HepG2 (cell line): Measurements from ENCODE around the gene IL6R. TPM values are rescaled to one million over a fixed set of nuclear protein-coding genes. Genes with fewer than 3 reads are reported as not detected.
A peak's percentile ranks its signal among the peaks of the same experiment; 100 is the strongest.

Experiments
- BRD4 ChIP-seq: sonication (generic); formaldehyde crosslinking; IDR thresholded peaks from 2 replicates; pipeline ENCODE4 v1.4.0; 2020; ENCODE audit warnings: missing genetic modification reagents
- FOXA3 ChIP-seq: IDR thresholded peaks from 2 replicates; pipeline ENCODE4 v1.6.1; 2016; ENCODE audit warnings: missing genetic modification reagents, missing compliant biosample characterization
- HMG20B ChIP-seq: conservative IDR thresholded peaks from 2 replicates; pipeline ENCODE4 v1.6.1; 2016; ENCODE audit warnings: missing genetic modification reagents, missing compliant biosample characterization
- HNRNPUL1 ChIP-seq: fragments of 200-400 bp; formaldehyde crosslinking; IDR thresholded peaks from 2 replicates; pipeline ENCODE4 v1.6.1; 2017; ENCODE audit warnings: low read depth, mild to moderate bottlenecking, low read length, moderate library complexity
- KDM2A ChIP-seq: sonication (generic); formaldehyde crosslinking; IDR thresholded peaks from 2 replicates; pipeline ENCODE4 v1.4.0; 2020; ENCODE audit warnings: low read depth, missing genetic modification reagents, borderline replicate concordance
- SP5 ChIP-seq: IDR thresholded peaks from 2 replicates; pipeline ENCODE4 v1.6.1; 2016; ENCODE audit warnings: low read depth, borderline replicate concordance
- ZNF232 ChIP-seq: sonication (generic); formaldehyde crosslinking; IDR thresholded peaks from 2 replicates; pipeline ENCODE4 v1.4.0; 2020; ENCODE audit warnings: missing genetic modification reagents, borderline replicate concordance
- ZNF547 ChIP-seq: sonication (generic); formaldehyde crosslinking; IDR thresholded peaks from 2 replicates; pipeline ENCODE4 v1.5.1; 2020; ENCODE audit warnings: mild to moderate bottlenecking, missing genetic modification reagents
- ZNF572 ChIP-seq: sonication (generic); formaldehyde crosslinking; IDR thresholded peaks from 2 replicates; pipeline ENCODE4 v1.5.1; 2020; ENCODE audit warnings: mild to moderate bottlenecking, missing genetic modification reagents
- ZNF577 ChIP-seq: sonication (generic); formaldehyde crosslinking; IDR thresholded peaks from 2 replicates; pipeline ENCODE4 v1.4.0; 2020; ENCODE audit warnings: mild to moderate bottlenecking, low read depth, missing genetic modification reagents, borderline replicate concordance
- ZNF660 ChIP-seq: sonication (generic); formaldehyde crosslinking; IDR thresholded peaks from 2 replicates; pipeline ENCODE4 v1.5.1; 2020; ENCODE audit warnings: mild to moderate bottlenecking, low read depth, missing genetic modification reagents, borderline replicate concordance
- polyA plus RNA-seq, 8 experiments: library from polyadenylated mRNA; depleted of rRNA in 3 of 8; stranded (reverse) in 7 of 8; unstranded in 1 of 8; fragments of >200 nt; fragmentation: Illumina TruSeq in 4 of 8; extraction: Trizol in 4 of 8; gene quantifications; 2 replicates each; pipeline versions ENCODE4 v1.2.1 to v1.2.3, GENCODE V29; 2011 to 2016; ENCODE audit warnings: low read depth in 4 of 8, missing spikeins in 1 of 8, mixed read lengths in 1 of 8; ENCODE audit not compliant: insufficient read depth in 1 of 8
- total RNA-seq, 5 experiments: library from RNA; depleted of rRNA; stranded (reverse); fragments of >200 nt; fragmentation: Illumina TruSeq; extraction: Trizol; gene quantifications; 2 replicates each; pipeline ENCODE4 v1.2.3, GENCODE V29; 2016; ENCODE audit warnings: low read depth in 1 of 5
- TF ChIP-seq, protein P1 (sequence below): sonication (generic); formaldehyde crosslinking; IDR thresholded peaks from 2 replicates; pipeline ENCODE4 v1.4.0; 2020; ENCODE audit warnings: mild to moderate bottlenecking, missing genetic modification reagents
- TF ChIP-seq, protein P2 (sequence below), 2 experiments: fragments of 450-650 bp in 1 of 2; sonication (generic) in 1 of 2; formaldehyde crosslinking in 1 of 2; IDR thresholded peaks; 2 replicates each; pipeline versions ENCODE4 v1.6.1 to v1.8.0; 2016 to 2022; ENCODE audit warnings: antibody characterized with exemption in 1 of 2, mild to moderate bottlenecking in 1 of 2, missing genetic modification reagents in 1 of 2
- TF ChIP-seq, protein P3 (sequence below): sonication (generic); formaldehyde crosslinking; IDR thresholded peaks from 2 replicates; pipeline ENCODE4 v1.5.0; 2020; ENCODE audit warnings: mild to moderate bottlenecking, missing genetic modification reagents, borderline replicate concordance

IL6R gene
- total and polyA plus RNA-seq, 2 of the 13 experiments (the other 11 are each of a cell fraction or from before 2014, with no cell fraction given): 5.0 to 24.5 TPM

DNA sequence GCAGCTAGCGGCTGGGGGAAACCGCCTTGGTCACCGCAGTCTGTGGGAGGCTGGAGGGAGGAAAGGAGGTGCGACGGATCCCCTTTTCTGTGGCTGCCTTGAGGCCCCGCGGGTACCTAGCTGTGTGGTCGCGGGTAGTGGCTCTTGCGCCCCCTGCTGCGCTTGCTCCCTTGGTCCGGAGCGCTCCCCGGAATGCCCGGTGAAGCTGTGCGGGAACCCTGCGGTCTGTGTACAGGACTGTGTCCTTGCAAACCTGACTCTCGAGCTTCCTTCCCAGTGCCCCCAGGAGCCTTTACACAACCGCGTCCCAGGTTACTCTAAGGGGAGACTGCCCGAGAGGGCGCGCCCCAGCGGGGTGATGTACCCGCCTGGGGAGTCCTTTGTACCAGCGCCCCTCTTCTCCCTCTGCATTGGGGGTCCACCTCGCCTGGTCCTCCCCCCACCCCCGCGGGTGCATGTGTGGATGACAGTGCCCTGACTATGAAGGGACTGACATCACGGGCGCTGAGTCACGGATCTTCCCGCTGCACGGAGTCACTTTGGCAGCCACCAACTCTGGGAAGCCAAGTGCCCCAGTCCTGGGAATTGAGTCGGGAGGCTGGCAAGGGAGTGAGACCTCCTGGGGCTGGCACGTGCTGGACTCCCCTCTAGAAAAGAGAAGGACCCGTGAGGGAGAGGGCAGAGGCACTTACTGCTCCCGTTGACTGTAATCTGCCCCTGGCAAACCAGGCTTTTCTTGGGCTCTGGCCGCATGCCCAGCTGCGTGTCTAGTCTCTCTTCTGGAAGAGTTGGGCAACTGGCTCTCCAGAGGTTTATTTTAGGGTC, 816 bp downstream of the IL6R start (continued):
- TF ChIP-seq, protein P1, sequence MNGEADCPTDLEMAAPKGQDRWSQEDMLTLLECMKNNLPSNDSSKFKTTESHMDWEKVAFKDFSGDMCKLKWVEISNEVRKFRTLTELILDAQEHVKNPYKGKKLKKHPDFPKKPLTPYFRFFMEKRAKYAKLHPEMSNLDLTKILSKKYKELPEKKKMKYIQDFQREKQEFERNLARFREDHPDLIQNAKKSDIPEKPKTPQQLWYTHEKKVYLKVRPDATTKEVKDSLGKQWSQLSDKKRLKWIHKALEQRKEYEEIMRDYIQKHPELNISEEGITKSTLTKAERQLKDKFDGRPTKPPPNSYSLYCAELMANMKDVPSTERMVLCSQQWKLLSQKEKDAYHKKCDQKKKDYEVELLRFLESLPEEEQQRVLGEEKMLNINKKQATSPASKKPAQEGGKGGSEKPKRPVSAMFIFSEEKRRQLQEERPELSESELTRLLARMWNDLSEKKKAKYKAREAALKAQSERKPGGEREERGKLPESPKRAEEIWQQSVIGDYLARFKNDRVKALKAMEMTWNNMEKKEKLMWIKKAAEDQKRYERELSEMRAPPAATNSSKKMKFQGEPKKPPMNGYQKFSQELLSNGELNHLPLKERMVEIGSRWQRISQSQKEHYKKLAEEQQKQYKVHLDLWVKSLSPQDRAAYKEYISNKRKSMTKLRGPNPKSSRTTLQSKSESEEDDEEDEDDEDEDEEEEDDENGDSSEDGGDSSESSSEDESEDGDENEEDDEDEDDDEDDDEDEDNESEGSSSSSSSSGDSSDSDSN (CRISPR knock-in tag): peak; percentile 85; the same call in 1 of the 2 replicates
- TF ChIP-seq SP5 (0 out of 2 replicates have a peak, but pooled peaks have one; percentile 28), ZNF577 (no peak), FOXA3 (peak; percentile 23; the same call in 1 of the 2 replicates), ZNF572 (CRISPR knock-in tag) (no peak), HNRNPUL1 (no peak), KDM2A (peak; percentile 40; the same call in 1 of the 2 replicates), HMG20B (CRISPR knock-in tag) (0 out of 2 replicates have a peak, but pooled peaks have one; percentile 15), ZNF232 (CRISPR knock-in tag) (peak; percentile 24; the same call in 1 of the 2 replicates), ZNF547 (no peak), ZNF660 (CRISPR knock-in tag) (no peak), BRD4 (CRISPR knock-in tag) (peak; percentile 65; the same call in 1 of the 2 replicates)
- TF ChIP-seq, protein P2, sequence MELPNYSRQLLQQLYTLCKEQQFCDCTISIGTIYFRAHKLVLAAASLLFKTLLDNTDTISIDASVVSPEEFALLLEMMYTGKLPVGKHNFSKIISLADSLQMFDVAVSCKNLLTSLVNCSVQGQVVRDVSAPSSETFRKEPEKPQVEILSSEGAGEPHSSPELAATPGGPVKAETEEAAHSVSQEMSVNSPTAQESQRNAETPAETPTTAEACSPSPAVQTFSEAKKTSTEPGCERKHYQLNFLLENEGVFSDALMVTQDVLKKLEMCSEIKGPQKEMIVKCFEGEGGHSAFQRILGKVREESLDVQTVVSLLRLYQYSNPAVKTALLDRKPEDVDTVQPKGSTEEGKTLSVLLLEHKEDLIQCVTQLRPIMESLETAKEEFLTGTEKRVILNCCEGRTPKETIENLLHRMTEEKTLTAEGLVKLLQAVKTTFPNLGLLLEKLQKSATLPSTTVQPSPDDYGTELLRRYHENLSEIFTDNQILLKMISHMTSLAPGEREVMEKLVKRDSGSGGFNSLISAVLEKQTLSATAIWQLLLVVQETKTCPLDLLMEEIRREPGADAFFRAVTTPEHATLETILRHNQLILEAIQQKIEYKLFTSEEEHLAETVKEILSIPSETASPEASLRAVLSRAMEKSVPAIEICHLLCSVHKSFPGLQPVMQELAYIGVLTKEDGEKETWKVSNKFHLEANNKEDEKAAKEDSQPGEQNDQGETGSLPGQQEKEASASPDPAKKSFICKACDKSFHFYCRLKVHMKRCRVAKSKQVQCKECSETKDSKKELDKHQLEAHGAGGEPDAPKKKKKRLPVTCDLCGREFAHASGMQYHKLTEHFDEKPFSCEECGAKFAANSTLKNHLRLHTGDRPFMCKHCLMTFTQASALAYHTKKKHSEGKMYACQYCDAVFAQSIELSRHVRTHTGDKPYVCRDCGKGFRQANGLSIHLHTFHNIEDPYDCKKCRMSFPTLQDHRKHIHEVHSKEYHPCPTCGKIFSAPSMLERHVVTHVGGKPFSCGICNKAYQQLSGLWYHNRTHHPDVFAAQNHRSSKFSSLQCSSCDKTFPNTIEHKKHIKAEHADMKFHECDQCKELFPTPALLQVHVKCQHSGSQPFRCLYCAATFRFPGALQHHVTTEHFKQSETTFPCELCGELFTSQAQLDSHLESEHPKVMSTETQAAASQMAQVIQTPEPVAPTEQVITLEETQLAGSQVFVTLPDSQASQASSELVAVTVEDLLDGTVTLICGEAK (IDR thresholded peaks at IDR 0.05): no peak
- TF ChIP-seq, protein P2 (CRISPR knock-in tag; IDR thresholded peaks at IDR 0.05): no peak
- TF ChIP-seq, protein P3, sequence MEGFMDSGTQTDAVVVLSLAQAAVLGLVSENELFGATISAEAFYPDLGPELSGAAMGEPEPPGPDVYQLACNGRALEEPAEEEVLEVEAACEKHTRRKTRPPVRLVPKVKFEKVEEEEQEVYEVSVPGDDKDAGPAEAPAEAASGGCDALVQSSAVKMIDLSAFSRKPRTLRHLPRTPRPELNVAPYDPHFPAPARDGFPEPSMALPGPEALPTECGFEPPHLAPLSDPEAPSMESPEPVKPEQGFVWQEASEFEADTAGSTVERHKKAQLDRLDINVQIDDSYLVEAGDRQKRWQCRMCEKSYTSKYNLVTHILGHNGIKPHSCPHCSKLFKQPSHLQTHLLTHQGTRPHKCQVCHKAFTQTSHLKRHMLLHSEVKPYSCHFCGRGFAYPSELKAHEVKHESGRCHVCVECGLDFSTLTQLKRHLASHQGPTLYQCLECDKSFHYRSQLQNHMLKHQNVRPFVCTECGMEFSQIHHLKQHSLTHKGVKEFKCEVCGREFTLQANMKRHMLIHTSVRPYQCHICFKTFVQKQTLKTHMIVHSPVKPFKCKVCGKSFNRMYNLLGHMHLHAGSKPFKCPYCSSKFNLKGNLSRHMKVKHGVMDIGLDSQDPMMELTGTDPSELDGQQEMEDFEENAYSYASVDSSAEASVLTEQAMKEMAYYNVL (CRISPR knock-in tag): peak; percentile 69; the same call in 1 of the 2 replicates
